Measurements from ENCODE around the gene ZDHHC12.

ZDHHC12 gene

GRCh38 chr9:128722380-128723351 lies 1.3 kb downstream of the ZDHHC12 start:
- TF ChIP-seq GATA2 (IDR thresholded peaks at IDR 0.05; ENCODE audit: low read depth, low read length) (no peak), GATA3 (IDR thresholded peaks at IDR 0.05; ENCODE audit: low read depth, low read length) (no peak)

GRCh38 chr9:128721487-128722010 lies 2.4 kb downstream of the ZDHHC12 start:
- TF ChIP-seq GATA3 (IDR thresholded peaks at IDR 0.05; ENCODE audit: low read depth, low read length) (no peak), GATA2 (IDR thresholded peaks at IDR 0.05; ENCODE audit: low read depth, low read length) (no peak)

GRCh38 chr9:128720841-128721486 lies 3.0 kb downstream of the ZDHHC12 start:
- TF ChIP-seq GATA2 (IDR thresholded peaks at IDR 0.05; ENCODE audit: low read depth, low read length) (no peak), GATA3 (IDR thresholded peaks at IDR 0.05; ENCODE audit: low read depth, low read length) (no peak)

GRCh38 chr9:128719919-128720605 lies 3.9 kb downstream of the ZDHHC12 start:
- TF ChIP-seq GATA3 (IDR thresholded peaks at IDR 0.05; ENCODE audit: low read depth, low read length) (no peak), GATA2 (IDR thresholded peaks at IDR 0.05; ENCODE audit: low read depth, low read length) (no peak)

- no peak for TF ChIP-seq GATA2 (IDR thresholded peaks at IDR 0.05; ENCODE audit: low read depth, low read length)
- TF ChIP-seq GATA3 (IDR thresholded peaks at IDR 0.05; ENCODE audit: low read depth, low read length), result no peak
These were observed 5.5 kb downstream of the ZDHHC12 start for GRCh38 chr9:128718475-128718874.

- TF ChIP-seq GATA3 (IDR thresholded peaks at IDR 0.05; ENCODE audit: low read depth, low read length) (no peak), GATA2 (IDR thresholded peaks at IDR 0.05; ENCODE audit: low read depth, low read length) (no peak)
These were observed 5.9 kb downstream of the ZDHHC12 start for GRCh38 chr9:128718047-128718446.

DNA sequence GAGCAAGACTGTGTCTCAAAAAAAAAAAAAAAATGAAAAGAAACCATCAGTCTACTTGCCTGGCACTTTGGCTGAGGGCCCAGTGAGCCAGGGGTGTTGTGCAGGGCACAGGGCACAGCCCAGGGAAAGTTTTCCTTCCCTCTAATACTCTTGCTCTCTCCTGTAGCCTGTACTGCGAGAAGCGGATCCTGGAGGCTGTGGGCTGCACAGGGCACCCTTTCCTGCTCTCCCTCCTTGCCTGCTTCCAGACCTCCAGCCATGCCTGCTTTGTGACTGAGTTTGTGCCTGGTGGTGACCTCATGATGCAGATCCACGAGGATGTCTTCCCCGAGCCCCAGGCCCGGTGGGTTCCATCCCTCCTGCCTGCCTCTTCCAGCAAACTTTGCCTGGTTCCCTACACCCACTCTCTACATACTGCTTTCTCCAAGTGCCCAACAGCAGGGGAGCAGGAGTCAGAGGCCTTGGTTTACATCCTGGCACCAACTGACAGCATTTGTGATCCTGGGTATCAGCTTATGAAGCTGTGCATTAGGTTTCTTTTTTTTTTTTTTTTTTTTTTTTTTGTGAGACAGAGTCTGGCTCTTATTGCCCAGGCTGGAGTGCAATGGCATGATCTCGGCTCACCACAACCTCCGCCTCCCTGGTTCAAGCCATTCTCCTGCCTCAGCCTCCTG lies 7.2 kb downstream of the ZDHHC12 start:
- TF ChIP-seq GATA3 (IDR thresholded peaks at IDR 0.05; ENCODE audit: low read depth, low read length), result no peak

- TF ChIP-seq GATA3 (IDR thresholded peaks at IDR 0.05; ENCODE audit: low read depth, low read length) (no peak), GATA2 (IDR thresholded peaks at IDR 0.05; ENCODE audit: low read depth, low read length) (no peak)
These were observed 8.5 kb downstream of the ZDHHC12 start for GRCh38 chr9:128715436-128715750.

DNA sequence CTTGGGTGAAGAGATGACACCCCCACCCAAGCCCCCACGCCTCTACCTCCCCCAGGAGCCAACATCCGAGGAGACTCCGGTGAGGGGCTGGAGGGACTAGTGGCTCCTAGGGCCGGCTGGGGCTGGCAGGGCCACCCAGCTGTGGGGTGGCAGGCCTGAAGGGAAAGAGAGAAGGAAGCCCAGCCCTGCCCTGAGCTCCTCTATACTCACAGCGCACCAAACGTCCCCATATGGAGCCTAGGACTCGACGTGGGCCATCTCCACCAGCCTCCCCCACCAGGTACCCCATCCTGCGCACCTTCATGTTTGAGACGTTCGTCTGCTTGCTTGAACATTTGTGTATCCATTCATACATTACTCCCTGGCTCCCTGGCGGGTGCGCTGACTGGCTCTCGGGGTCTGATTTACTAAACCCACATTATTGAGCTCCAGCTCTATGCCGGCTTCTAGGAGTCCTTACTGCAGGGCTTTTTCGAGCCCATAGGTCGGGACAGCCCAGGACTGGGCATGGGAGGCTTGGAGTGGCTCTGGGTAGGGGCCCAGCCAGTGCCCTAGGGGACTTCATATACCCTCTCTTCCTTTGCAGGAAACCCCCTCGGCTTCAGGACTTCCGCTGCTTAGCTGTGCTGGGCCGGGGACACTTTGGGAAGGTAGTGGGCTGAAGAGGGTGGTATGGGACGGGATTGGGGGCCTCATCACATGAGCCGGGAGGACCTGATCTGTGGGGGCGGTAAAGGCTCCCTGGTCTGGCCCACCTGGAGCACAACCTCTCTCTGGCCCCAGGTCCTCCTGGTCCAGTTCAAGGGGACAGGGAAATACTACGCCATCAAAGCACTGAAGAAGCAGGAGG lies 9.1 kb downstream of the ZDHHC12 start:
- TF ChIP-seq GATA2 (IDR thresholded peaks at IDR 0.05; ENCODE audit: low read depth, low read length) (no peak), GATA3 (IDR thresholded peaks at IDR 0.05; ENCODE audit: low read depth, low read length) (no peak)

- TF ChIP-seq GATA3 (IDR thresholded peaks at IDR 0.05; ENCODE audit: low read depth, low read length) (no peak), GATA2 (IDR thresholded peaks at IDR 0.05; ENCODE audit: low read depth, low read length) (no peak)
These were observed 9.9 kb downstream of the ZDHHC12 start for GRCh38 chr9:128713941-128714573.

GRCh38 chr9:128713411-128713780 lies 10.5 kb downstream of the ZDHHC12 start:
- TF ChIP-seq GATA2 (IDR thresholded peaks at IDR 0.05; ENCODE audit: low read depth, low read length), result no peak
- TF ChIP-seq GATA3 (IDR thresholded peaks at IDR 0.05; ENCODE audit: low read depth, low read length), result no peak

Measured in SH-SY5Y (cell line).